Spleen (tissue), 11 donors: Measurements from ENCODE around the gene OAT. TPM values are rescaled to one million over a fixed set of nuclear protein-coding genes. Genes with fewer than 3 reads are reported as not detected.
A peak's percentile ranks its signal among the peaks of the same experiment; 100 is the strongest.
"Not testable (repeated sequence)": the region's sequence is repeated elsewhere in the genome, so short reads cannot be mapped to it uniquely, and the experiment has no call there.

Experiments used
- DNase-seq: peaks from one replicate; pipeline ENCODE4 v3.0.0-alpha.2; 2020
- H3K27ac ChIP-seq, 8 donors: fragments of 200-600 bp; sonication (generic) in 7 of 8; 1 replicate in 4 of 8; 2 replicates in 4 of 8; pipeline versions ENCODE4 v1.5.0 to v1.8.0; 2016 to 2021; ENCODE audit warnings: inconsistent platforms in 4 of 8, mild to moderate bottlenecking in 4 of 8, moderate library complexity in 1 of 8
- H3K27me3 ChIP-seq, 7 donors: fragments of 200-600 bp; sonication (generic) in 6 of 7; replicated peaks in 1 of 7; 1 replicate in 4 of 7; 2 replicates in 3 of 7; pipeline versions ENCODE4 v1.5.0 to v1.8.0; 2016 to 2021; ENCODE audit warnings: inconsistent platforms in 3 of 7, mild to moderate bottlenecking in 1 of 7
- H3K36me3 ChIP-seq, 6 donors: fragments of 200-600 bp; sonication (generic) in 5 of 6; 1 replicate in 4 of 6; 2 replicates in 2 of 6; pipeline versions ENCODE4 v1.5.0 to v1.8.0; 2016 to 2021; ENCODE audit warnings: inconsistent platforms in 2 of 6
- H3K4me1 ChIP-seq, 6 donors: fragments of 200-600 bp; sonication (generic) in 5 of 6; 1 replicate in 3 of 6; 2 replicates in 3 of 6; pipeline versions ENCODE4 v1.5.0 to v1.8.0; 2016 to 2021; ENCODE audit warnings: inconsistent platforms in 3 of 6
- H3K4me3 ChIP-seq, 8 donors: fragments of 200-600 bp; sonication (generic) in 7 of 8; 1 replicate in 4 of 8; 2 replicates in 4 of 8; pipeline versions ENCODE4 v1.5.0 to v1.8.0; 2016 to 2021; ENCODE audit warnings: inconsistent platforms in 4 of 8, mild to moderate bottlenecking in 4 of 8, moderate library complexity in 2 of 8
- H3K9me3 ChIP-seq, 8 donors: fragments of 200-600 bp; sonication (generic) in 7 of 8; 1 replicate in 4 of 8; 2 replicates in 4 of 8; pipeline versions ENCODE4 v1.5.0 to v1.8.0; 2016 to 2021; ENCODE audit warnings: inconsistent platforms in 4 of 8
- POLR2A ChIP-seq, 3 donors: fragments of 450-650 bp; IDR thresholded peaks; one replicate each; pipeline ENCODE4 v1.5.1; 2017; ENCODE audit warnings: antibody characterized with exemption in 3 of 3, mild to moderate bottlenecking in 1 of 3
- POLR2AphosphoS5 ChIP-seq, 3 donors: sonication (generic); formaldehyde crosslinking; IDR thresholded peaks; one replicate each; pipeline ENCODE4 v1.5.1; 2017; ENCODE audit warnings: antibody characterized with exemption in 3 of 3
- WGBS, 5 donors: extraction: QIAGEN DNeasy Blood & Tissue Kit in 3 of 5; methylation state at CpG; one replicate each; pipeline versions ENCODE4 v1.1.5 to v1.1.7; 2013 to 2018; 5-methylcytosine and 5-hydroxymethylcytosine counted together
- intact Hi-C: fragments of 100-400 bp; cut with DNase I; formaldehyde crosslinking; loops from one replicate; pipeline ENCODE4 v1.15.0; 2023; ENCODE audit warnings: low total_unique reads
- polyA plus RNA-seq, 3 donors: library from polyadenylated mRNA; stranded (reverse); fragments of 200-250 nt; gene quantifications; one replicate each; pipeline ENCODE4 v1.2.1, GENCODE V29; 2013
- total RNA-seq, 7 donors: library from RNA; depleted of rRNA in 3 of 7; stranded (reverse); fragments of >200 nt in 3 of 7; fragmentation: NEBNext Ultra II Directional in 4 of 7; extraction: Animal tissue kit (Norgen Biotek cat#: 25700) in 4 of 7; gene quantifications; one replicate each; pipeline versions ENCODE4 v1.1.0 to v1.2.1, GENCODE V29; 2016 to 2021
- TF ChIP-seq, protein P1 (sequence below), 11 experiments: fragments of 200-600 bp in 7 of 11; fragments of 450-650 bp in 4 of 11; sonication (generic) in 4 of 11; IDR thresholded peaks in 8 of 11; conservative IDR thresholded peaks in 3 of 11; 1 replicate in 7 of 11; 2 replicates in 4 of 11; pipeline versions ENCODE4 v1.4.0 to v1.8.0; 2016 to 2021; ENCODE audit warnings: antibody characterized with exemption in 11 of 11, inconsistent platforms in 4 of 11, mild to moderate bottlenecking in 1 of 11
- donor health status: healthy with polysubstance abuse.
- donor health status: DM: no; HTN: no; CAD: no; lungs with moderate emphysema.
- donor health status: DM: no; HTN: no; CAD: no.
- donor health status: Bipolar disorder and iron deficiency.
- donor health status: healthy.
- donor health status: DM: no; HTN: no; CAD: no.
- donor health status: DM: yes; HTN: yes; CAD: no.

Gene OAT
- total and polyA plus RNA-seq, 10 donors, result 22.1 to 63.0 (median 47.0) TPM

DNA sequence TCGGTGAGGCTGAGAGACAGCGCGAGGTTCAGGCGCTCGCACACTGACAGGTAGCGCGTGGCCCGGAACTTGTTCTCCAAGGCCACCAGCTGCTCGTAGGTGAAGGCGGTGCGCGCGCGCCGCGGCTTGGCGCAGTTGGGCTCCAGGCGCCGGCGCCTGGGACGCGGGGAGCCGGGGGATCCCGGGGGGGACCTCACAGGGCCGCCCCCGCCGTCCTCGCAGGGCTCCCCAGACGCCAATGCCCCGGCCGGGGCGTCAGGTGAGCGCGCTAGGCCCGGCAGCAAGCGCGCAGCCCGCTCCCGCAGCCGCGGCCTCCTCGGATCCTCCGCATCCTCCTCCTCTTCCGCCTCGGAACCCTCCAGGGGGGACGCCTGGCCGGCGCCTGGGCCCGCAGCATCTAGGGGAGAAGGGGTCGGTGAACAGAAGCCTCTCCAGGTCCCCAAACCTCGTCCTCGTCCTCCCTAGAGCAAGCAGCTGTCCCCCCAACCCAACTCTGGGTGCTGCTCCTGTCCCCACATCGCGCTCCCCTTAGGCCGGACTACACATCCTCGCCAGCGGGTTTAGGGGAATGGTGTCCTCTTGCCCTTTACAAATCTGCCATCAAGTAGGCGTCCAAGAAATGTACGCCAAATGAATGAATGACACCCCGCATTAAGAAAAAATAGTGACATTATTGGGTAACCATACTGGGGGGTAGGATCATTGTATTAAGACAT lies 29.2 kb upstream of the OAT start:
- no peak for DNase-seq
- Histone ChIP-seq H3K27ac (no peak overlapping the region), H3K27me3 (peaks cover 0 to 100% (median 64%) of the 10 kb centered on the region in 7 donors), H3K36me3 (no peaks in the 10 kb centered on the region), H3K4me1 (peaks cover 22 to 43% (median 37%) of the 10 kb centered on the region in 6 donors), H3K4me3 (peak overlapping the region in 6 of 8 donors; percentile 17 to 59 (median 27)), H3K9me3 (no peaks in the 10 kb centered on the region)
- TF ChIP-seq POLR2AphosphoS5 (IDR thresholded peaks at IDR 0.05) (no peak), POLR2A (IDR thresholded peaks at IDR 0.05) (no peak)
- intact Hi-C loops, result no loop called here
- WGBS, 5 donors, result 3 to 11% (median 4%) methylated on average over 10 to 60 of the region's 60 CpGs

DNA sequence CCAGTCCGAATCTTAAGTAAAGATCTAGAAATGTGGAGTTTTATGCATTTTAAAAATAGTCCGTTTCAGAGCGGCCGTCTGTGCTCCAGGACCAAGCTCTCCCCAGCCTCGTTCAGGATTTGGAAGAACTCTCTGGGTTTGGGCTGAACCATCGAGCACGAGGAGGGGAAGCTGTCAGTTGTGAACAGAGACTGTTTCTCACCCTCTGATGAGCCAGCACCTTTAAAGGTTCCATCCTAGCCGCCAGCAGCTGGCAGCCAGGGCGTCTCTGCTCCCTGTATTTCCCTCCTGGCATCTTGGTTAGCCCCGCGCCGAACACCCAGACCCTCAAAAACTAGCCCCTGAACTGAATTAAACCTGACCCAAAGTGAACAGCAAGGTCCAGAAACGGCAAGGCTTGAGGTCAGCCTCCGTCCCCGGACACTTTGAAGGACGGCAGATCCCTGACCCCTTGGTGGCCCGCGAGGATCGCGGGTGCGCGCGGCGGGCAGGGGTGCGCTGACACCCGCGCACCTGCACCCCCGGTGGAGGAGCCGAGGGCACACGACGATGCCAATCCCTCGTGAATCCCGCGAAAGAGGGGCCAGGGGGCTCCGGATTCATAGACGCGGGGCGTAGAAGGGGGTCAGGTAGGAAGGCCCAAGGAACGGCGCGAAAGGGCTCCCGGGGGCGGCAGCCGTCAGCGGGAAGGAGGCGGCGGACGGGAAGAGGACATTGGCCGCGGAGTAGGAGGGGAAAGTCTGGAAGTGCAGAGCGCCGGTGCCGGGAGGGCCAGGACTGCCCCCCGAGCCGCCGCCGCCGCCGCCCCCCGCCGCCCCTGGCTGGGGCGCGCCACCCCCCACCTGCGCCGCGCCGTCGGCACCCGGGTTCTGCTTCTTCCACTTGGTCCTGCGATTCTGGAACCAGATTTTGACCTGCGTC lies 28.4 kb upstream of the OAT start:
- intact Hi-C loops, result no loop called here
- peaks cover 0 to 97% (median 63%) of the 10 kb centered on the region in 7 donors for H3K27me3 ChIP-seq
- H3K27ac ChIP-seq, result no peak overlapping the region
- 12 to 14% (median 14%) methylated on average over 55 to 71 of the region's 71 CpGs for WGBS, 5 donors
- peak overlapping the region in 6 of 8 donors; percentile 17 to 59 (median 27) for H3K4me3 ChIP-seq
- no peak for DNase-seq
- H3K9me3 ChIP-seq, result no peaks in the 10 kb centered on the region
- H3K36me3 ChIP-seq, result no peaks in the 10 kb centered on the region
- H3K4me1 ChIP-seq, result peaks cover 22 to 43% (median 37%) of the 10 kb centered on the region in 6 donors
- no peak for TF ChIP-seq POLR2A (IDR thresholded peaks at IDR 0.05)
- TF ChIP-seq POLR2AphosphoS5 (IDR thresholded peaks at IDR 0.05), result no peak
- TF ChIP-seq, protein P1, sequence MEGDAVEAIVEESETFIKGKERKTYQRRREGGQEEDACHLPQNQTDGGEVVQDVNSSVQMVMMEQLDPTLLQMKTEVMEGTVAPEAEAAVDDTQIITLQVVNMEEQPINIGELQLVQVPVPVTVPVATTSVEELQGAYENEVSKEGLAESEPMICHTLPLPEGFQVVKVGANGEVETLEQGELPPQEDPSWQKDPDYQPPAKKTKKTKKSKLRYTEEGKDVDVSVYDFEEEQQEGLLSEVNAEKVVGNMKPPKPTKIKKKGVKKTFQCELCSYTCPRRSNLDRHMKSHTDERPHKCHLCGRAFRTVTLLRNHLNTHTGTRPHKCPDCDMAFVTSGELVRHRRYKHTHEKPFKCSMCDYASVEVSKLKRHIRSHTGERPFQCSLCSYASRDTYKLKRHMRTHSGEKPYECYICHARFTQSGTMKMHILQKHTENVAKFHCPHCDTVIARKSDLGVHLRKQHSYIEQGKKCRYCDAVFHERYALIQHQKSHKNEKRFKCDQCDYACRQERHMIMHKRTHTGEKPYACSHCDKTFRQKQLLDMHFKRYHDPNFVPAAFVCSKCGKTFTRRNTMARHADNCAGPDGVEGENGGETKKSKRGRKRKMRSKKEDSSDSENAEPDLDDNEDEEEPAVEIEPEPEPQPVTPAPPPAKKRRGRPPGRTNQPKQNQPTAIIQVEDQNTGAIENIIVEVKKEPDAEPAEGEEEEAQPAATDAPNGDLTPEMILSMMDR (IDR thresholded peaks at IDR 0.05 in 8 of 11, conservative IDR thresholded peaks at IDR 0.05 in 3 of 11), result no peak

- H3K4me3 ChIP-seq, DNase-seq, H3K27ac ChIP-seq, H3K4me1 ChIP-seq, H3K9me3 ChIP-seq, intact Hi-C loops, H3K36me3 ChIP-seq: not testable (repeated sequence)
- peaks cover 0 to 60% (median 9%) of the 10 kb centered on the region in 7 donors for H3K27me3 ChIP-seq
- WGBS, 5 donors, result 80 to 89% (median 86%) methylated on average over 5 of the region's 5 CpGs
These were observed 23.0 kb upstream of the OAT start for GRCh38 chr10:124441694-124442093.

GRCh38 chr10:124436191-124436638 lies 17.5 kb upstream of the OAT start:
- TF ChIP-seq POLR2AphosphoS5 (IDR thresholded peaks at IDR 0.05), result no peak
- TF ChIP-seq, protein P1 (IDR thresholded peaks at IDR 0.05 in 8 of 11, conservative IDR thresholded peaks at IDR 0.05 in 3 of 11), result no peak
- no peak for TF ChIP-seq POLR2A (IDR thresholded peaks at IDR 0.05)
- peaks cover 0 to 4% (median 0%) of the 10 kb centered on the region in 6 donors for H3K4me1 ChIP-seq
- intact Hi-C loops, result no loop called here
- 53 to 70% (median 56%) methylated on average over 8 of the region's 8 CpGs for WGBS, 5 donors
- H3K27ac ChIP-seq, result no peak overlapping the region
- H3K4me3 ChIP-seq, result no peak overlapping the region
- no peaks in the 10 kb centered on the region for H3K9me3 ChIP-seq
- H3K36me3 ChIP-seq, result no peaks in the 10 kb centered on the region
- DNase-seq, result no peak
- H3K27me3 ChIP-seq, result peaks cover 0 to 9% (median 0%) of the 10 kb centered on the region in 7 donors

- peaks cover 0 to 12% (median 0%) of the 10 kb centered on the region in 7 donors for H3K27me3 ChIP-seq
- H3K4me1 ChIP-seq, intact Hi-C loops, H3K36me3 ChIP-seq, H3K27ac ChIP-seq, H3K9me3 ChIP-seq, H3K4me3 ChIP-seq, DNase-seq: not testable (repeated sequence)
- 88 to 96% (median 89%) methylated on average over 4 of the region's 4 CpGs for WGBS, 5 donors
These were observed 17.0 kb upstream of the OAT start for GRCh38 chr10:124435683-124436082.
